Choroid plexus epithelial cell (primary cell): ENCODE measurements around the gene SPATA3.

Source experiments
- DNase-seq: peaks from one replicate; pipeline ENCODE4 v3.0.0-alpha.2; 2010; ENCODE audit warnings: low read depth
- H3K4me3 ChIP-seq: 2 replicates; pipeline ENCODE4 v1.5.1; 2011; ENCODE audit warnings: low read depth, mild to moderate bottlenecking, control low read depth, low read length, moderate library complexity
- TF ChIP-seq, protein P1 (sequence below): conservative IDR thresholded peaks from 2 replicates; pipeline ENCODE4 v1.5.1; 2011; ENCODE audit warnings: low read depth, mild to moderate bottlenecking, control low read depth, inconsistent platforms, low read length, moderate library complexity

SPATA3 gene

GRCh38 chr2:231010201-231010730, 14.3 kb downstream of the SPATA3 start:
- no peak overlapping the region for H3K4me3 ChIP-seq
- DNase-seq = no peak
- TF ChIP-seq, protein P1, sequence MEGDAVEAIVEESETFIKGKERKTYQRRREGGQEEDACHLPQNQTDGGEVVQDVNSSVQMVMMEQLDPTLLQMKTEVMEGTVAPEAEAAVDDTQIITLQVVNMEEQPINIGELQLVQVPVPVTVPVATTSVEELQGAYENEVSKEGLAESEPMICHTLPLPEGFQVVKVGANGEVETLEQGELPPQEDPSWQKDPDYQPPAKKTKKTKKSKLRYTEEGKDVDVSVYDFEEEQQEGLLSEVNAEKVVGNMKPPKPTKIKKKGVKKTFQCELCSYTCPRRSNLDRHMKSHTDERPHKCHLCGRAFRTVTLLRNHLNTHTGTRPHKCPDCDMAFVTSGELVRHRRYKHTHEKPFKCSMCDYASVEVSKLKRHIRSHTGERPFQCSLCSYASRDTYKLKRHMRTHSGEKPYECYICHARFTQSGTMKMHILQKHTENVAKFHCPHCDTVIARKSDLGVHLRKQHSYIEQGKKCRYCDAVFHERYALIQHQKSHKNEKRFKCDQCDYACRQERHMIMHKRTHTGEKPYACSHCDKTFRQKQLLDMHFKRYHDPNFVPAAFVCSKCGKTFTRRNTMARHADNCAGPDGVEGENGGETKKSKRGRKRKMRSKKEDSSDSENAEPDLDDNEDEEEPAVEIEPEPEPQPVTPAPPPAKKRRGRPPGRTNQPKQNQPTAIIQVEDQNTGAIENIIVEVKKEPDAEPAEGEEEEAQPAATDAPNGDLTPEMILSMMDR = no peak

DNA sequence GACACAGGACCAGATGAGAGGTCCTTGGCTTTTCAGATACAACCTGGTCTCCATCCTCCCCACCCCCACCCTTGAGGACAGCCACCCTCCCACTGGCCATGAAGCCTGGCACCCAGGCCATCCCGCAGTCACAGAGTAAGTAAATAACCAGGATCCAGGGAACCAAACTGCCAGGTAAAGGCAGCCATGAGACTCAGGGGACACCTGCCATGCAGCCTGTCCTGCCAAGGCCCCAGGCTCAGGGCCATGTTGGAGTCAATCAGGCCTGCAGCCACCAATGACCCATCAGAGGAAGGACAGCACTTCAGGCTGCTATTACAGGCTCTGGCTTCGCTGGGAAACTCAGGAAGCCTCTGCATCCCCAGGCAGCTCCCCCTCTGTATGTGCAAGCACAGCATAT, 15.6 kb downstream of the SPATA3 start:
- no peak for DNase-seq
- TF ChIP-seq, protein P1 = no peak
- no peak overlapping the region for H3K4me3 ChIP-seq

DNA sequence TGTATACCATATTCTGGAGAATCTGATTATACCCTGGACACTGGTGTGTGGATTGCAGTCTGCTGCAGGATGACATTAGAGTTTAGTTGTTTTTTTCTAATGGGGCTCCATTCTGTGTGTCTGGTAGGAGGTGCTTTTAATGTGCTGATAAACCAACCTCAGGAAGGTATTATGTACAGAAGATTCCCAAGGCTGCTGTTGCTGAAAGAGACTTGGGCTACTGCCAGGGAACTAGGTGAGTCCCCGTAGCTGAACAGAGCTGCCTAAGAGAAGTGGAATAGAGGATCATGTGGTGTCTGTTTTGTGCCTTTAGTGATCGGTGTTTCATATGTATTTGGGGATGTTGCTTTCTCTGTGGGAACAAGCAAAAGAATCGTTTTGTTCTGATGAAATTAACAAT, 16.5 kb downstream of the SPATA3 start:
- no peak overlapping the region for H3K4me3 ChIP-seq
- no peak for DNase-seq
- TF ChIP-seq, protein P1 = no peak

- TF ChIP-seq, protein P1 = no peak
- H3K4me3 ChIP-seq = no peak overlapping the region
- no peak for DNase-seq
Observed at GRCh38 chr2:231013820-231014219, 17.9 kb downstream of the SPATA3 start.

GRCh38 chr2:231015478-231015877, 19.6 kb downstream of the SPATA3 start:
- H3K4me3 ChIP-seq = no peak overlapping the region
- TF ChIP-seq, protein P1 = no peak
- no peak for DNase-seq

GRCh38 chr2:231015926-231016325, 20.0 kb downstream of the SPATA3 start:
- DNase-seq = no peak
- TF ChIP-seq, protein P1 = no peak
- no peak overlapping the region for H3K4me3 ChIP-seq

DNA sequence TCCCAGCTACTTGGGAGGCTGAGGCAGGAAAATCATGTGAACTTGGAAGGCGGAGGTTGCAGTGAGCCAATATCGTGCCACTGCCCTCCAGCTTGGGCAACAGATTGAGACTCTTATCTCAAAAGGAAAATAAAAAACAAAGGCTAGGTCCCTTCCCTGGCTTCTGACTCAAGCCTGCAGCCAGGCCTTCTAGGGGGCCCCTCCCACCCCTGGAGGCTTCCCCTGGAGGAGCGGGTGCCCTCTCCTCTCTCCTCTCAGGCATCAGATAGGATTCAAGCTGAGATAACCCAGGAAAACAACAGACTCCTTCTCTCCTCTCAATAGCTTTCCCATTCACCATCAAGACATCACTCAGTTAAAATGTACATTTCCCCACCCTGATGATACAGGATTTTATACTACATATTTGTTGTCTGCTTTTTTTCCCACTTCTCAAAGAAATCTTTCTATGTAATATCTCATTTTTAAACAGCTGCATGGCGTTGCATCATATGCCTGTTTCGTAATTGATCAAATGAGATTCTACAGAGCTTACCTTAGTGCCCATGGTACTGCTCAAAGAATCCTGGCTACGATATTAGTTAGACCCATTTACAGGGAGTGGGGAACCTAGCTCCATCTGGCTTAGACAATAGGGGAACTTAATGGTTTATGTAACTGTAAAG, 20.8 kb downstream of the SPATA3 start:
- TF ChIP-seq, protein P1 = no peak
- no peak overlapping the region for H3K4me3 ChIP-seq
- DNase-seq = peak; percentile 30
